ENCODE measurements around the gene CEP250.

GRCh38 chr20:35527122-35527769 is 71.8 kb downstream of the CEP250 start:
- TF ChIP-seq CTCF (IDR thresholded peaks at IDR 0.05) (no peak), POLR2A (IDR thresholded peaks at IDR 0.05) (no peak)

Data from Peyer's patch (tissue), 4 donors.